Lower lobe of right lung (tissue), 2 donors: ENCODE data around the gene PDE8A. TPM values are rescaled to one million over a fixed set of nuclear protein-coding genes. Genes with fewer than 3 reads are reported as not detected.

Experiments
- ATAC-seq, 2 donors: fragments of 200-7000 bp; cut with Tn5 transposase; one replicate each; pipeline ENCODE4 v1.9.1; 2020 to 2022; ENCODE audit warnings: mild to moderate bottlenecking in 2 of 2, moderate library complexity in 2 of 2
- DNase-seq: peaks from one replicate; pipeline ENCODE4 v3.0.0-alpha.2; 2020
- H3K27ac ChIP-seq: fragments of 200-600 bp; one replicate; pipeline ENCODE4 v1.8.0; 2022
- H3K27me3 ChIP-seq: fragments of 200-600 bp; one replicate; pipeline ENCODE4 v1.8.0; 2022; ENCODE audit warnings: low read depth
- H3K36me3 ChIP-seq: fragments of 200-600 bp; one replicate; pipeline ENCODE4 v1.8.0; 2022; ENCODE audit warnings: mild to moderate bottlenecking
- H3K4me1 ChIP-seq: fragments of 200-600 bp; one replicate; pipeline ENCODE4 v1.8.0; 2022
- H3K4me3 ChIP-seq: fragments of 200-600 bp; one replicate; pipeline ENCODE4 v1.8.0; 2022; ENCODE audit warnings: mild to moderate bottlenecking
- H3K9me3 ChIP-seq: fragments of 200-600 bp; one replicate; pipeline ENCODE4 v1.8.0; 2022
- CTCF ChIP-seq: fragments of 200-600 bp; IDR thresholded peaks from one replicate; pipeline ENCODE4 v1.8.0; 2022; ENCODE audit warnings: antibody characterized with exemption, mild to moderate bottlenecking
- intact Hi-C: fragments of 100-400 bp; cut with DNase I; formaldehyde crosslinking; loops from one replicate; pipeline ENCODE4 v1.11.0; 2022
- total RNA-seq: library from RNA; stranded (reverse); fragmentation: NEBNext Ultra II Directional; extraction: Animal tissue kit (Norgen Biotek cat#: 25700); gene quantifications from one replicate; pipeline ENCODE4 v1.2.1, GENCODE V29; 2021
- donor health status: DM: no; HTN: yes; CAD: no; lungs with severe emphysema.

Gene PDE8A
- total RNA-seq, 1 donor from 2014 or later: 49.2 TPM

- H3K4me3 ChIP-seq: no peak overlapping the region
- no peak for DNase-seq
- H3K27ac ChIP-seq: no peak overlapping the region
- H3K9me3 ChIP-seq: no peaks in the 10 kb centered on the region
- no peaks in the 10 kb centered on the region for H3K4me1 ChIP-seq
- no peak for ATAC-seq
- TF ChIP-seq CTCF: no peak
- intact Hi-C loops: no loop called here
- no peaks in the 10 kb centered on the region for H3K36me3 ChIP-seq
- H3K27me3 ChIP-seq: no peaks in the 10 kb centered on the region
Measured at GRCh38 chr15:84961707-84962106, 19.9 kb upstream of the PDE8A start.

DNA sequence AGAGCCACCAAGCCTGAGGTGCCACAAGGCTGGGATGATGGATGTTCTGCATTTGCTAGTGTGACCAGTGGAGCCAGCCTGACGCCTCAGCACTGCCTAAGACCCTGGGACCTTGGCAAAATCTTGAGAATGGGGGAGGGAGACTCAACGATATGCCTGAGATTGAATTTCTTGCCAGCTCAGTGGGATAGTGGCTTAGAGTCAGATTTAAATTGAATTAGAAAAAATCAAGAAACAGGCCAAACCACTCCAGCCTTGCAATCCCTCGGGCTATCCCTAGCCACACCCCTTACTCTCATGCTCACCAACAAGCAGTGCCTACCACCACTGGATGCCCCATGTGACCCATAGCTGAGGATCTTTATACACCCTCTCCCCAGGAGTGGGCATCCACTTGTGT, 18.7 kb upstream of the PDE8A start:
- no peaks in the 10 kb centered on the region for H3K4me1 ChIP-seq
- no peak for DNase-seq
- H3K4me3 ChIP-seq: no peak overlapping the region
- H3K27ac ChIP-seq: no peak overlapping the region
- H3K9me3 ChIP-seq: no peaks in the 10 kb centered on the region
- ATAC-seq: peak in 1 of 2 donors; percentile 20
- no peaks in the 10 kb centered on the region for H3K36me3 ChIP-seq
- intact Hi-C loops: no loop called here
- no peaks in the 10 kb centered on the region for H3K27me3 ChIP-seq
- no peak for TF ChIP-seq CTCF

GRCh38 chr15:84967380-84967779, 14.3 kb upstream of the PDE8A start:
- TF ChIP-seq CTCF: no peak
- DNase-seq (no peak), ATAC-seq (no peak)
- H3K36me3 ChIP-seq: no peaks in the 10 kb centered on the region
- no peaks in the 10 kb centered on the region for H3K9me3 ChIP-seq
- intact Hi-C loops: no loop called here
- no peaks in the 10 kb centered on the region for H3K27me3 ChIP-seq
- no peaks in the 10 kb centered on the region for H3K4me1 ChIP-seq
- H3K27ac ChIP-seq: no peak overlapping the region
- no peak overlapping the region for H3K4me3 ChIP-seq

- no peak for TF ChIP-seq CTCF
- H3K27me3 ChIP-seq: no peaks in the 10 kb centered on the region
- intact Hi-C loops: no loop called here
- H3K9me3 ChIP-seq: no peaks in the 10 kb centered on the region
- H3K4me1 ChIP-seq: no peaks in the 10 kb centered on the region
- no peaks in the 10 kb centered on the region for H3K36me3 ChIP-seq
- DNase-seq: no peak
- H3K27ac ChIP-seq: no peak overlapping the region
- no peak for ATAC-seq
- H3K4me3 ChIP-seq: no peak overlapping the region
Measured at GRCh38 chr15:84968301-84968700, 13.4 kb upstream of the PDE8A start.

DNA sequence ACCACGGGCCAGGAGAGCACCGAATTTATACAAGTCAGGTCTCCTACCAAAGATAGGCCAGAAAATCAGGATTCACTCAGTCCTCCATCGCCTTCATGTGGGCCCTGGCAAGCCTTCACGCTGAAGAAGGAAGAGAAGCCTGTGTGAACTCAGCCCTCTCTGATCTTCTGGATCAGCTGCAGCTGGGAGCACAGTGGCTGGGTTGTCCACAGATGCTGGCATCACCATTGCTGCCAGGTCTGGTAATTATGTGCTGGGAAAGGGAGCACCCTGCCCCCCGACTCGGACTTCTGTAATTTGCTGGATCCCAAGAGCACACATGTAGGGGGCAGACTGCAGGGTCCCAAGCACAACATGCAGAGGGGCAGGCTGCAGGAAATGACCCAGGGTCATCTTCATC, 12.4 kb upstream of the PDE8A start:
- intact Hi-C loops: no loop called here
- Histone ChIP-seq H3K36me3 (no peaks in the 10 kb centered on the region), H3K9me3 (no peaks in the 10 kb centered on the region), H3K4me1 (no peaks in the 10 kb centered on the region), H3K27ac (no peak overlapping the region), H3K27me3 (no peaks in the 10 kb centered on the region), H3K4me3 (no peak overlapping the region)
- TF ChIP-seq CTCF: no peak
- no peak for ATAC-seq
- no peak for DNase-seq

GRCh38 chr15:84970843-84971242, 10.8 kb upstream of the PDE8A start:
- Histone ChIP-seq H3K27ac (no peak overlapping the region), H3K36me3 (no peaks in the 10 kb centered on the region), H3K4me3 (no peak overlapping the region), H3K9me3 (no peaks in the 10 kb centered on the region), H3K4me1 (no peaks in the 10 kb centered on the region), H3K27me3 (no peaks in the 10 kb centered on the region)
- DNase-seq: no peak
- ATAC-seq: no peak
- intact Hi-C loops: no loop called here
- no peak for TF ChIP-seq CTCF
